Measurements from ENCODE around the gene MGST2.

DNA sequence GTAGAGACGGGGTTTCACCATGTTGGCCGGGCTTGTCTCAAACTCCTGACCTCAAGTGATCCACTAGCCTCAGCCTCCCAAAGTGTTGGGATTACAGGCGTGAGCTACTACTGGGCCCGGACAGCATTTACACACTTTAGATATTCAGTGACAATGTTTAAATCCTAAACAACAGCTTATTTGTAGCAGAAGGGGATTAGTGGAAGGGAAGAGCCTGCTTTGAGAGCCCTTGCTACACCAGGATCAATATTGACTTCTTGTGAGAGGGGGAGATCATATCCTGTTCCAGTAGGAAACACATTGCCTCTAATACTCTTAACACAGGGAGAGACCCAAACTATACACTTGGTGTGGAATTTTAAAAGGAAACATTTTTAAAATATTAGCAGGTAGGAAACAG, 7.1 kb downstream of the MGST2 start:
- TF ChIP-seq, protein P1, sequence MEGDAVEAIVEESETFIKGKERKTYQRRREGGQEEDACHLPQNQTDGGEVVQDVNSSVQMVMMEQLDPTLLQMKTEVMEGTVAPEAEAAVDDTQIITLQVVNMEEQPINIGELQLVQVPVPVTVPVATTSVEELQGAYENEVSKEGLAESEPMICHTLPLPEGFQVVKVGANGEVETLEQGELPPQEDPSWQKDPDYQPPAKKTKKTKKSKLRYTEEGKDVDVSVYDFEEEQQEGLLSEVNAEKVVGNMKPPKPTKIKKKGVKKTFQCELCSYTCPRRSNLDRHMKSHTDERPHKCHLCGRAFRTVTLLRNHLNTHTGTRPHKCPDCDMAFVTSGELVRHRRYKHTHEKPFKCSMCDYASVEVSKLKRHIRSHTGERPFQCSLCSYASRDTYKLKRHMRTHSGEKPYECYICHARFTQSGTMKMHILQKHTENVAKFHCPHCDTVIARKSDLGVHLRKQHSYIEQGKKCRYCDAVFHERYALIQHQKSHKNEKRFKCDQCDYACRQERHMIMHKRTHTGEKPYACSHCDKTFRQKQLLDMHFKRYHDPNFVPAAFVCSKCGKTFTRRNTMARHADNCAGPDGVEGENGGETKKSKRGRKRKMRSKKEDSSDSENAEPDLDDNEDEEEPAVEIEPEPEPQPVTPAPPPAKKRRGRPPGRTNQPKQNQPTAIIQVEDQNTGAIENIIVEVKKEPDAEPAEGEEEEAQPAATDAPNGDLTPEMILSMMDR (conservative IDR thresholded peaks at IDR 0.05; ENCODE audit: low read depth in 2 of 2), result no peak
- TF ChIP-seq POLR2AphosphoS5 (IDR thresholded peaks at IDR 0.05; ENCODE audit: low read depth) (no peak), EZH2phosphoT487 (IDR thresholded peaks at IDR 0.05; ENCODE audit: unreplicated experiment) (no peak), REST (IDR thresholded peaks at IDR 0.05; ENCODE audit: unreplicated experiment) (no peak)

Measured in GM23338 (cell line).